HCT116 (cell line): ENCODE measurements around the gene CMC4.

Experiments
- POLR2A ChIP-seq: IDR thresholded peaks from 2 replicates; pipeline ENCODE4 v1.7.0; 2011; ENCODE audit warnings: borderline replicate concordance; ENCODE audit not compliant: insufficient read depth, insufficient read length; ENCODE audit errors: extremely low read depth
- POLR2AphosphoS5 ChIP-seq: IDR thresholded peaks from 2 replicates; pipeline ENCODE4 v1.6.1; 2011; ENCODE audit warnings: mild to moderate bottlenecking, low read depth, low read length, moderate library complexity
- SP1 ChIP-seq: IDR thresholded peaks from 2 replicates; pipeline ENCODE4 v1.6.1; 2012; ENCODE audit warnings: low read depth
- SRF ChIP-seq: IDR thresholded peaks from 2 replicates; pipeline ENCODE4 v1.6.1; 2012; ENCODE audit warnings: low read depth
- TF ChIP-seq, protein P1 (sequence below), 3 experiments: fragments of 200-600 bp in 1 of 3; sonication (generic) in 1 of 3; IDR thresholded peaks in 2 of 3; conservative IDR thresholded peaks in 1 of 3; 2 replicates each; pipeline ENCODE4 v1.5.1; 2012 to 2017; ENCODE audit warnings: low read depth in 2 of 3, low read length in 2 of 3, antibody characterized with exemption in 1 of 3, borderline replicate concordance in 1 of 3, control low read depth in 1 of 3, mild to moderate bottlenecking in 1 of 3, mixed read lengths in 1 of 3, mixed run types in 1 of 3, moderate library complexity in 1 of 3; ENCODE audit not compliant: insufficient read depth in 1 of 3

DNA sequence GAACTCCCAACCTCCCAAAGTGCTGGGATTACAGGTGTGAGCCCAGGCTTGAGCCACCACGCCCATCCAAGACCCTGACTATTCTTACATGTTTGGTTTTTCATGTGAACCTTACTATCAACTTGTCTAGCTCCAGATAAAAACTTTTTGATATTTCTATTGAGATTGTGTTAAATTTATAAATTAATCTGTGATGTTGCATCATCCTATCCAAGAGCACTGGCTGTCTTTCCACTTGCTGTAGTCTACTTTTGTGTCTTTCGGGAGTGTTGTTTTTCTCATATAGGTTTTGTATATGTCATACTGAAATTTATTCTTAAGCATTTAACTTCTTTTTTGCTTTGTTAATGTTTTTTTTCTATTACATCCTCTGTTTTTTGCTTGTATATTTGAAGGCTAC, 35.0 kb upstream of the CMC4 start:
- TF ChIP-seq POLR2A: no peak
- TF ChIP-seq POLR2AphosphoS5: no peak
- TF ChIP-seq, protein P1, sequence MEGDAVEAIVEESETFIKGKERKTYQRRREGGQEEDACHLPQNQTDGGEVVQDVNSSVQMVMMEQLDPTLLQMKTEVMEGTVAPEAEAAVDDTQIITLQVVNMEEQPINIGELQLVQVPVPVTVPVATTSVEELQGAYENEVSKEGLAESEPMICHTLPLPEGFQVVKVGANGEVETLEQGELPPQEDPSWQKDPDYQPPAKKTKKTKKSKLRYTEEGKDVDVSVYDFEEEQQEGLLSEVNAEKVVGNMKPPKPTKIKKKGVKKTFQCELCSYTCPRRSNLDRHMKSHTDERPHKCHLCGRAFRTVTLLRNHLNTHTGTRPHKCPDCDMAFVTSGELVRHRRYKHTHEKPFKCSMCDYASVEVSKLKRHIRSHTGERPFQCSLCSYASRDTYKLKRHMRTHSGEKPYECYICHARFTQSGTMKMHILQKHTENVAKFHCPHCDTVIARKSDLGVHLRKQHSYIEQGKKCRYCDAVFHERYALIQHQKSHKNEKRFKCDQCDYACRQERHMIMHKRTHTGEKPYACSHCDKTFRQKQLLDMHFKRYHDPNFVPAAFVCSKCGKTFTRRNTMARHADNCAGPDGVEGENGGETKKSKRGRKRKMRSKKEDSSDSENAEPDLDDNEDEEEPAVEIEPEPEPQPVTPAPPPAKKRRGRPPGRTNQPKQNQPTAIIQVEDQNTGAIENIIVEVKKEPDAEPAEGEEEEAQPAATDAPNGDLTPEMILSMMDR (IDR thresholded peaks at IDR 0.05 in 2 of 3, conservative IDR thresholded peaks at IDR 0.05 in 1 of 3; ENCODE audit: borderline replicate concordance in 1 of 3, insufficient read depth in 1 of 3, low read depth in 2 of 3, low read length in 2 of 3): no peak
- TF ChIP-seq SRF: no peak
- TF ChIP-seq SP1: no peak
